ENCODE results near the gene CHRM3.

CHRM3 gene

GRCh38 chr1:239417221-239417620, 30.9 kb downstream of the CHRM3 start:
- DNase-seq, result no peak

GRCh38 chr1:239417986-239418640, 31.7 kb downstream of the CHRM3 start:
- DNase-seq, result no peak

- DNase-seq, result no peak
Measured at GRCh38 chr1:239418681-239419080, 32.3 kb downstream of the CHRM3 start.

GRCh38 chr1:239421811-239422210, 35.4 kb downstream of the CHRM3 start:
- DNase-seq, result no peak

GRCh38 chr1:239422818-239423217, 36.5 kb downstream of the CHRM3 start:
- no peak for DNase-seq

GRCh38 chr1:239426821-239427475, 40.6 kb downstream of the CHRM3 start:
- no peak for DNase-seq

- no peak for DNase-seq
Measured at GRCh38 chr1:239427712-239428111, 41.3 kb downstream of the CHRM3 start.

- no peak for DNase-seq
Measured at GRCh38 chr1:239428120-239428710, 41.8 kb downstream of the CHRM3 start.

GRCh38 chr1:239429163-239429562, 42.8 kb downstream of the CHRM3 start:
- DNase-seq, result no peak

- DNase-seq, result no peak
Measured at GRCh38 chr1:239432255-239432654, 45.9 kb downstream of the CHRM3 start.

GRCh38 chr1:239434181-239434580, 47.8 kb downstream of the CHRM3 start:
- DNase-seq, result no peak
